ENCODE measurements around the gene CACNG8.

GRCh38 chr19:54009440-54009839 lies 46.7 kb downstream of the CACNG8 start:
- TF ChIP-seq CTCF (IDR thresholded peaks at IDR 0.05): no peak
- no peak for TF ChIP-seq POLR2AphosphoS5 (IDR thresholded peaks at IDR 0.05; ENCODE audit: low read depth, low read length)
- no peak for TF ChIP-seq REST (IDR thresholded peaks at IDR 0.05; ENCODE audit: insufficient read depth in 1 of 2, low read depth in 2 of 2, low read length in 1 of 2)
- no peak for TF ChIP-seq SIN3A (IDR thresholded peaks at IDR 0.05; ENCODE audit: borderline replicate concordance, insufficient read depth, low read depth, low read length)
- TF ChIP-seq TCF7L2 (IDR thresholded peaks at IDR 0.05; ENCODE audit: low read depth, low read length): no peak

Measured in Panc1 (cell line).